ENCODE data around the gene KRTAP20-1.

The KRTAP20-1 gene

DNA sequence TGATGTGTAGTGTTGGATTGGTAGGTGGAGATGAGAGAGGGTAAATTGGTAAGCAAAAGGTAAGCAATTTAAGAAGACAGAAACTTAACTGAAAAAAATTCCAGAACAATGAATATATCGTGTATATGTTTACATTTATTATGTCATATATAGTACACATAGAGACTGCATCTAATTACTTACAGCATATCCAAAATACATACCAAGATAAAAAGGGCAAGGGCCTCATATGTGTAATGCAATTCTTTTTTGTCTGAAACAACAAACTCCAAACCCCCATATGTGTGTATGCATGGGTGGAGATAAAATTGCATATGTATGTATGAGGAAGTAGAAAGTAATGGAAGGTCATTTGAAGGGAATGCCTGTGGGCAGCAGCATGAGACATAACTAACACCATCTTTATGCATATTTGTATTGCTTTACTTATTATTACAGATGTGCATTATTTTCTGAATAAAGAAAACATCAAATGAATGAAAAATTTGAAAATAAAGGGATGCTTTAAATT is 30.7 kb downstream of the KRTAP20-1 start:
- no peak for DNase-seq (ENCODE audit: low spot score)

DNA sequence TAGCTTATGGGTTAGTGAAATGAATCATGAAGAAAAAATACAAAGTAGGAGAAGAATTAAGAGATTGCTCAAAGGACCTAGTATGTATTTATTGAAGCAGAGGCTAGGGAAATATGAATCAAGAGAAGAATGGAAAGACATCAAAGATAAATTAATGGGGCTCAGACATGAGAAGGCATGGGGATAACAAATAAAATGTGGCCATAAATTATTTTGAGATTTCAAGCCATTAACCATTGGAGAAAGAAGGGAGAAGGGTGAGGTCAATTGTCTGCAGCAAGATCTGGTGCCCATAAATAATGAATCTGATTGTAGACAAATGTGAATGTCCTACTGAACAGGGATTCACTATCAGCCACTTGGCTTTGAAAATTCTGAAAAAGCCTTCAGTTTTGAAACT is 36.7 kb downstream of the KRTAP20-1 start:
- no peak for DNase-seq (ENCODE audit: low spot score)

All from LoVo (cell line).